SJCRH30 (cell line): Measurements from ENCODE around the gene SEPTIN12. TPM values are rescaled to one million over a fixed set of nuclear protein-coding genes. Genes with fewer than 3 reads are reported as not detected.
A peak's percentile ranks its signal among the peaks of the same experiment; 100 is the strongest.
"Not testable (repeated sequence)": the region's sequence is repeated elsewhere in the genome, so short reads cannot be mapped to it uniquely, and the experiment has no call there.

Experiments used
- DNase-seq, 2 experiments: peaks; one replicate each; pipeline ENCODE4 v3.0.0-alpha.2; 2015 to 2020
- H3K27ac ChIP-seq: fragments of 250-450 bp; sonication (Bioruptor Pico); 2 replicates; pipeline ENCODE4 v1.5.1; 2020; ENCODE audit warnings: mild to moderate bottlenecking, moderate library complexity
- H3K27me3 ChIP-seq: fragments of 250-450 bp; sonication (Bioruptor Pico); 2 replicates; pipeline ENCODE4 v1.5.1; 2020; ENCODE audit warnings: mild to moderate bottlenecking, moderate library complexity
- H3K36me3 ChIP-seq: fragments of 250-450 bp; sonication (Bioruptor Pico); 2 replicates; pipeline ENCODE4 v1.5.1; 2020; ENCODE audit warnings: mild to moderate bottlenecking, moderate library complexity
- H3K4me1 ChIP-seq: fragments of 250-450 bp; sonication (Bioruptor Pico); 2 replicates; pipeline ENCODE4 v1.5.1; 2020; ENCODE audit warnings: mild to moderate bottlenecking, moderate library complexity
- H3K4me3 ChIP-seq: fragments of 250-450 bp; sonication (Bioruptor Pico); 2 replicates; pipeline ENCODE4 v1.5.1; 2020; ENCODE audit warnings: mild to moderate bottlenecking, moderate library complexity
- H3K9me3 ChIP-seq: fragments of 250-450 bp; sonication (Bioruptor Pico); replicated peaks from 2 replicates; pipeline ENCODE4 v1.5.1; 2020; ENCODE audit warnings: mild to moderate bottlenecking, moderate library complexity
- total RNA-seq: library from RNA; depleted of rRNA; stranded (reverse); fragments of >200 nt; shearing (Covaris generic); gene quantifications from 2 replicates; pipeline ENCODE4 v1.2.3, GENCODE V29; 2014

SEPTIN12 gene
- total RNA-seq, 1 experiment from 2014 or later, result not detected

- no peak overlapping the region for H3K27ac ChIP-seq
These were observed 9.7 kb upstream of the SEPTIN12 start for GRCh38 chr16:4797805-4798252.

GRCh38 chr16:4796982-4797804, 9.0 kb upstream of the SEPTIN12 start:
- H3K27ac ChIP-seq, result no peak overlapping the region
- H3K27me3 ChIP-seq, result no peaks in the 10 kb centered on the region
- H3K9me3 ChIP-seq, result no peaks in the 10 kb centered on the region

More at GRCh38 chr16:4797805-4798252, 9.7 kb upstream of the SEPTIN12 start:
- DNase-seq, result no peak
- Histone ChIP-seq H3K27me3 (no peaks in the 10 kb centered on the region), H3K4me3 (no peak overlapping the region), H3K4me1 (peaks cover 12% of the 10 kb centered on the region), H3K9me3 (no peaks in the 10 kb centered on the region), H3K36me3 (no peaks in the 10 kb centered on the region)

GRCh38 chr16:4795828-4796572, 7.9 kb upstream of the SEPTIN12 start:
- Histone ChIP-seq H3K9me3 (no peaks in the 10 kb centered on the region), H3K4me1 (peaks cover 13% of the 10 kb centered on the region), H3K4me3 (no peak overlapping the region), H3K27me3 (no peaks in the 10 kb centered on the region), H3K27ac (no peak overlapping the region), H3K36me3 (no peaks in the 10 kb centered on the region)
- no peak for DNase-seq

More at GRCh38 chr16:4796982-4797804, 9.0 kb upstream of the SEPTIN12 start:
- no peak for DNase-seq
- Histone ChIP-seq H3K4me3 (no peak overlapping the region), H3K4me1 (peaks cover 12% of the 10 kb centered on the region), H3K36me3 (no peaks in the 10 kb centered on the region)

- Histone ChIP-seq H3K9me3 (no peaks in the 10 kb centered on the region), H3K4me3 (no peak within 1 kb of the TSS), H3K4me1 (peaks cover 13% of the 10 kb centered on the region), H3K36me3 (no peaks in the 10 kb centered on the region), H3K27me3 (no peaks in the 10 kb centered on the region), H3K27ac (no peak within 1 kb of the TSS)
- DNase-seq, result no peak
These were observed 7.2 kb upstream of the SEPTIN12 start, which contains the start of gene SMIM22 for GRCh38 chr16:4795181-4795827. Gene SMIM22 (plus strand): TSS chr16:4795369. CDS start chr16:4795735, 366 bp downstream.

- Histone ChIP-seq H3K27ac (no peak overlapping the region), H3K4me3 (no peak overlapping the region), H3K27me3 (no peaks in the 10 kb centered on the region), H3K9me3 (no peaks in the 10 kb centered on the region), H3K4me1 (peaks cover 11% of the 10 kb centered on the region), H3K36me3 (no peaks in the 10 kb centered on the region)
- no peak for DNase-seq
These were observed 4.9 kb upstream of the SEPTIN12 start for GRCh38 chr16:4792951-4793513.

- Histone ChIP-seq H3K4me3 (no peak overlapping the region), H3K9me3 (no peaks in the 10 kb centered on the region), H3K27ac (no peak overlapping the region), H3K4me1 (peaks cover 11% of the 10 kb centered on the region), H3K27me3 (no peaks in the 10 kb centered on the region), H3K36me3 (no peaks in the 10 kb centered on the region)
- peak; percentile 61 to 74 for DNase-seq
These were observed 2.7 kb upstream of the SEPTIN12 start for GRCh38 chr16:4790871-4791270.

GRCh38 chr16:4790261-4790660, 2.1 kb upstream of the SEPTIN12 start:
- Histone ChIP-seq H3K36me3 (no peaks in the 10 kb centered on the region), H3K27me3 (no peaks in the 10 kb centered on the region), H3K4me3 (no peak overlapping the region), H3K4me1 (peaks cover 11% of the 10 kb centered on the region), H3K27ac (no peak overlapping the region), H3K9me3 (no peaks in the 10 kb centered on the region)
- no peak for DNase-seq

- H3K36me3 ChIP-seq, result no peaks in the 10 kb centered on the region
- H3K27ac ChIP-seq, result no peak overlapping the region
- no peak for DNase-seq
- no peak overlapping the region for H3K4me3 ChIP-seq
- H3K4me1 ChIP-seq, result peaks cover 11% of the 10 kb centered on the region
- H3K9me3 ChIP-seq, result no peaks in the 10 kb centered on the region
- no peaks in the 10 kb centered on the region for H3K27me3 ChIP-seq
These were observed 765 bp upstream of the SEPTIN12 start for GRCh38 chr16:4788910-4789309.

GRCh38 chr16:4788489-4788889, 344 bp upstream of the SEPTIN12 start:
- no peaks in the 10 kb centered on the region for H3K36me3 ChIP-seq
- H3K9me3 ChIP-seq, result no peaks in the 10 kb centered on the region
- no peak overlapping the region for H3K4me3 ChIP-seq
- DNase-seq, result no peak
- no peak overlapping the region for H3K27ac ChIP-seq
- H3K4me1 ChIP-seq, result peaks cover 11% of the 10 kb centered on the region
- H3K27me3 ChIP-seq, result no peaks in the 10 kb centered on the region

- H3K36me3 ChIP-seq, result no peaks in the 10 kb centered on the region
- H3K27me3 ChIP-seq, result no peaks in the 10 kb centered on the region
- H3K4me3 ChIP-seq, result no peak overlapping the region
- peaks cover 11% of the 10 kb centered on the region for H3K4me1 ChIP-seq
- no peak overlapping the region for H3K27ac ChIP-seq
- H3K9me3 ChIP-seq, result no peaks in the 10 kb centered on the region
- DNase-seq, result no peak
These were observed 1.1 kb downstream of the SEPTIN12 start for GRCh38 chr16:4787068-4787467.

- Histone ChIP-seq H3K9me3 (no peaks in the 10 kb centered on the region), H3K27ac (no peak overlapping the region), H3K27me3 (no peaks in the 10 kb centered on the region), H3K36me3 (no peaks in the 10 kb centered on the region), H3K4me3 (no peak overlapping the region), H3K4me1 (peaks cover 9% of the 10 kb centered on the region)
- no peak for DNase-seq
These were observed 2.2 kb downstream of the SEPTIN12 start for GRCh38 chr16:4785758-4786433.

- not testable (repeated sequence) for DNase-seq, H3K9me3 ChIP-seq, H3K27me3 ChIP-seq, H3K36me3 ChIP-seq, H3K4me3 ChIP-seq, H3K27ac ChIP-seq, H3K4me1 ChIP-seq
These were observed 3.6 kb downstream of the SEPTIN12 start for GRCh38 chr16:4784444-4784987.

GRCh38 chr16:4783951-4784336, 4.2 kb downstream of the SEPTIN12 start:
- H3K27ac ChIP-seq, result no peak overlapping the region
- H3K4me3 ChIP-seq, result no peak overlapping the region
- H3K36me3 ChIP-seq, result no peaks in the 10 kb centered on the region
- H3K27me3 ChIP-seq, result no peaks in the 10 kb centered on the region
- H3K4me1 ChIP-seq, result no peaks in the 10 kb centered on the region
- DNase-seq, result no peak
- H3K9me3 ChIP-seq, result no peaks in the 10 kb centered on the region
